Lung microvascular endothelial cell (primary cell): ENCODE results near the gene CKM. TPM values are rescaled to one million over a fixed set of nuclear protein-coding genes. Genes with fewer than 3 reads are reported as not detected.

Experiments used
- total RNA-seq: library from RNA; depleted of rRNA; stranded (reverse); fragments of >200 nt; gene quantifications from 2 replicates; pipeline ENCODE4 v1.2.1, GENCODE V29; 2014

The CKM gene
- total RNA-seq, 1 donor from 2014 or later: under 0.01 TPM

Other genes with a start within 250 kb of the CKM start
- under 0.01 TPM in 2 replicates for gene ZNF296, start 246.4 kb downstream of the CKM start, total RNA-seq
- gene GEMIN7, start 243.6 kb downstream of the CKM start, total RNA-seq: 15.5 and 17.0 TPM in 2 replicates
- gene PPP1R37, start 229.7 kb downstream of the CKM start, total RNA-seq: 16.3 and 24.0 TPM in 2 replicates
- 0.20 and 0.22 TPM in 2 replicates for gene NKPD1, start 161.9 kb downstream of the CKM start, total RNA-seq
- gene TRAPPC6A, start 144.6 kb downstream of the CKM start, total RNA-seq: 22.9 and 36.1 TPM in 2 replicates
- gene BLOC1S3, start 144.1 kb downstream of the CKM start, total RNA-seq: 2.0 and 3.8 TPM in 2 replicates
- gene EXOC3L2, start 77.5 kb downstream of the CKM start, total RNA-seq: 0.20 and 0.44 TPM in 2 replicates
- 6.5 and 23.0 TPM in 2 replicates for gene MARK4, start 71.6 kb downstream of the CKM start, total RNA-seq
- 0.20 and 0.22 TPM in 2 replicates for gene KLC3, start 17.9 kb upstream of the CKM start, total RNA-seq
- gene ERCC2, start 47.7 kb upstream of the CKM start, total RNA-seq: 13.9 and 19.4 TPM in 2 replicates
- 6.1 and 17.5 TPM in 2 replicates for gene PPP1R13L, start 82.2 kb upstream of the CKM start, total RNA-seq
- 4.6 and 11.3 TPM in 2 replicates for gene POLR1G, start 83.8 kb upstream of the CKM start, total RNA-seq
- 49.0 and 51.2 TPM in 2 replicates for gene ERCC1, start 101.0 kb upstream of the CKM start, total RNA-seq
- gene FOSB, start 145.1 kb upstream of the CKM start, total RNA-seq: 0.65 and 23.4 TPM in 2 replicates
- gene RTN2, start 174.2 kb upstream of the CKM start, total RNA-seq: 5.0 and 5.6 TPM in 2 replicates
- 1.3 TPM in 1 of 2 replicates, not detected in the other for gene PPM1N, start 175.6 kb upstream of the CKM start, total RNA-seq
- gene VASP, start 184.6 kb upstream of the CKM start, total RNA-seq: 32.9 and 49.0 TPM in 2 replicates